ENCODE results near the gene GP1BA.
"Not testable (repeated sequence)": the region's sequence is repeated elsewhere in the genome, so short reads cannot be mapped to it uniquely, and the experiment has no call there.

GP1BA gene

DNA sequence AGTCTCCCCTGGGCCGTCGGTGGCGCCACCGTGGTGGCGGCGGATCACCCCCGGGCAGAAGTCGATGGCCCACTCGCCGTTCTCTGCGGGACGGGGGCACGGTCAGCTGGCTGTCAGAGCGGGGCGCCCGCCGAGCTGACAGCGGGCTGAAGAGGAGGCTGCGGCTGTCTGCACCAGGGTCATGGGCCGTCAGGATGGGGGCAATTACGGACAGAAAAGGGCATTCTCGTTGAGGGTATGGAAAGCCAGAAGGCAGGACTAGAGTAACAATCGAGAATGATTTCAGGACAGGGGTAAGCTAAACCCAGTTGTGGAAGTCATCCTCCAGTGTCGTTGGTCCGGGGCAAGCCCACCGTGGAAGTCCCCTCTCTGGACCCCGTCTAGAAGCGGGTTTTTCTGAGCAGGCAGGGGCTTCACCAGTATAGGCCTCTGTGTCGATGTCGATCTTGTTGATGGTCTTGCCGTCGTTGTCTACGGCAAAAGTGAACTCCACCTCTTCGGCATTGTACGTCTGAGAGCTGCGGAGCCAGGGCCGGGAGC, 30.9 kb upstream of the GP1BA start:
- DNase-seq (ENCODE audit: insufficient read length, low spot score) = no peak
- FAIRE-seq = no peak

GRCh38 chr17:4901648-4902344, 30.3 kb upstream of the GP1BA start:
- DNase-seq (ENCODE audit: insufficient read length, low spot score) (no peak), FAIRE-seq (peak; percentile 31)

DNA sequence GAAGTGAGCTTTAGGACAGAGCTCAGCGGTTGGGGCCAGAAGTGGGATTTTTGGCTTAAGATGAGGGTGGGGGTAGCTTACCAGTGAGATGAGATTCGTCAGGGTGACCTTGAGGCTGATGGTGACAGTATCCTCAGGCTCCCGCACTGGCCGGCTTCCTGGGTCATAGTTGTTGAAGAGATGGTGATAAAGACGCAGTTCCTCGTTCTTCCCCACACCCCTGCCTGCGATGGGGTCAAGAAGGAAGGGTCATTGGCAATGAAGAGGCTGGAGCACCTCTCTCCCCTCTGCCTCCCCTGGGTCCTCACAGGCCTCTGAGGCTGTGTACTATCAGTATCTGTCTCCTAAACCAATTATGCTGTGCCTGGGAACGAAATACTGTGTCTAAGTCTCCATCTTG, 29.5 kb upstream of the GP1BA start:
- DNase-seq (ENCODE audit: insufficient read length, low spot score) = no peak

GRCh38 chr17:4903051-4903818, 28.8 kb upstream of the GP1BA start, which contains the start of gene CHRNE:
Gene CHRNE (minus strand): TSS chr17:4903098. CDS start chr17:4903063, 35 bp downstream.
- DNase-seq (ENCODE audit: insufficient read length, low spot score) (peak; percentile 77), FAIRE-seq (peak; percentile 93)

More for the DNA sequence above, 29.5 kb upstream of the GP1BA start:
- no peak for FAIRE-seq

GRCh38 chr17:4906642-4907041, 25.4 kb upstream of the GP1BA start:
- FAIRE-seq; DNase-seq (ENCODE audit: insufficient read length, low spot score): not testable (repeated sequence)

DNA sequence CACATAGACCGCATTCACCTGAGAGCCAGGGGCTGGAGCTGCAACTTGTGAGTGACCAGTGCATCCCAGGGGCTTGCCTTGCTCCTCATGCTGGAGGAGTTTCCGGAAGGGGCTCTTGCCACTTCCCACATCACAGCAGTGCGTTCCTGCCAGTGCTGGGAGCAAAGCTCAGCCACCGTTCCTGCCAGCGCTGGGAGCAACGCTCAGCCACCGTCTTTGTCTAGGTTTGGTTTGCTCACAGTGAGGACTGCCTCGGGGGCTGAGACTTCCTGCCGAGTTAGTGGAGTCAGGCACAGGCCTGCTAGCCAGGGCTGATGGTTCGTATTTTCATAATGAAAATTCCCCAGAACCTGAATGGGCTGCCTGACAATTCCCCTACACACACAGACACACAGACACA, 23.8 kb upstream of the GP1BA start:
- FAIRE-seq (no peak), DNase-seq (ENCODE audit: insufficient read length, low spot score) (no peak)

DNA sequence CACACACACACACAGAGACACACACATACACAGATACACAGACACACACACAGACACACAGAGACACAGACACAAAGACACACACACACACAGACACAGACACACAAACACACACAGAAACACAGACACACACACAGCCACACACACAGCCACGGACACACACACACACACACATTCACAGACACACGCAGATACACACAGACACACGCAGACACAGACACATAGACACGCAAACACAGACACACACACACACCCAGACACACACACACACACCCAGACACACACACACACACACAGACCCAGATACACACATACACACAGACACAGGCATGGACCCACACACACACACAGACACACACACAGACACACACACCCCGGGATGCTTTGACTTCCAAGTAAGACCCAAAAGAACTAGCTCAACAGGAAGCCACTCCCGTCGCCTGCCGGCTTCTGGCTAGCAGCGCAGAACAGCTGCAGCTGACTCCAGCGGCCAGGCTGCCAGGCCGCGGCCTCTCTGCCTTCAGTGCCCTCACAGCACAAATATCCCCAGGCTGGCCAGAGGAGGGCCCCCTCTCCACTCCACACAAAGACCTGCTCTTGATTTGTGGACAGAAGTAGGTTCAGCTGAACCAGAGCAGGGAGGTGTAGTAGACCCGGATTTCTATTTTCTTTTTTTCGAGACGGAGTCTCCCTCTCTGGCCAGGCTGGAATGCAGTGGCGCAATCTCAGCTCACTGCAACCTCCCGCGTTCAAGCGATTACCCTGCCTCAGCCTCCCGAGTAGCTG, 23.2 kb upstream of the GP1BA start:
- DNase-seq (ENCODE audit: insufficient read length, low spot score) = peak; percentile 93
- peak; percentile 96 for FAIRE-seq

DNA sequence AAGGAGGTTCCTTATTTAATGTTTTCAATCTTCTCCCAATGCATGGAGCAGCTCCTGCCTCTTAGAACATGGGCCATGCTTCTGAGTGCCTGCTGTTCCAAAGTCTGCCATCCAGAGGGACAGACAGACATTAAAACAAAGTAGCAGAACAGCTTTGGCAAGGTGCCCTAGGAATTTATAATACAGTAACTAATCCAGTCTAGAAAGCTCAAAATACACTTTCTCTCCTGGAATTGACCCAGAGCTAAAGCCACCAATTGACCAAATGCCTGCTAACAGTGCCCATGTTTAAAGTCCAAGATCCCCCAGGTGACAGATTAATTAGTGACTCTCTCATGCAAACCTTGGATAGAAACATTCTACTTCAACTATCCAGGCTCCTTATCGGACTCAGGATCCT, 18.1 kb upstream of the GP1BA start:
- FAIRE-seq (no peak), DNase-seq (ENCODE audit: insufficient read length, low spot score) (no peak)

- FAIRE-seq; DNase-seq (ENCODE audit: insufficient read length, low spot score): not testable (repeated sequence)
Observed at GRCh38 chr17:4914551-4914950, 17.5 kb upstream of the GP1BA start.

DNA sequence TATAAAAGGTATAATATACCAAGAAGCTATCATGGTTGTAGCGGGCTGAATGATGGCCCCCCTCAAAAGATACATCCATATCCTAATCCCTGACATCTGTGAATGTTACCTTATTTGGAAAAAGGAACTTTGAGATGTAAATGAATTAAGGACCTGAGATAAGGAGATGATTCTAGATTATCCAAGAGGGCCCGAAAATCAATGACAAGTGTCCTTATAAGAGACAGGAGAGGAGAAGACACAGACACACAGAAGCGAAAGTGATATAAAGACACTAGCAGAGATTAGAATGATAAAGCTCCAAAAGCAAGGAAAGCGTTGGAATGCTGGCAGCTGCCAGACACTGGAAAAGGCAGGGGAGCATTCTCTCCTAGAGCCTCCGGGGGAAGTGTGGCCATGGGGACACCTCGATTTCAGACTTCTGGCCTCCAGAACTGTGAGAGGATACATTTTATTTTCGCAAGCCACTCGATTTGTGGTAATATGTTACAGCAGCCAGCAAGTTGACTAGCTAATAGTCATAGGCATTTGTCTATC, 12.5 kb upstream of the GP1BA start:
- no peak for FAIRE-seq
- DNase-seq (ENCODE audit: insufficient read length, low spot score) = no peak

DNA sequence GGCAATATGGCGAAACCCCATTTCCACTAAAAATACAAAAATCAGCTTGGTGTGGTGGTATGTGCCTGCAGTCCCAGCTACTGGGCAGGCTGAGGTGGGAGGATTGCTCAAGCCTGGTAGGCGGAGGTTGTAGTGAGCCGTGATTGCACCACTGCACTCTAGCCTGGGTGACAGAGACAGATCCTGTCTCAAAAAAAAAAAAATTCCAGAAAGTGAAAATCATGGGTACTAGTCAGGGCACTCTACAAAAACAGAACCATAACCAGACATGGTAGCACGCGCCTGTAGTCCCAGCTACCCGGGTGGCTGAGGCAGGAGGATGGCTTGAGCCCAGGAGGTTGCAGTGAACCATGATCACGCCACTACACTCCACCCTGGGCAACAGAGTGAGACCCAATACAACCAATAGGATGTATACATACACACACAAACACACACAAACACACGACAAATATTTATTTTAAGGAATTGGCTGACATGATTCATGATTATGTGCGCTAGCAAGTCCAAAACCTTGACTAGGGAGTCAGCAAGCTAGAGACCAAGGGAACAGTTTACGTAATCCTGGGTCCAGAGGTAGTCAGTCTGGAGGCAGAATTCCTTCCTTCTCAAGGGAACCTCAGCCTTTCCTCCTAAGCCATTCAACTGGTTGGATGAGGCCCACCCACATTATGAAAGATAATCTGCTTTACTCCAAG, 11.6 kb upstream of the GP1BA start:
- FAIRE-seq = peak; percentile 51

DNA sequence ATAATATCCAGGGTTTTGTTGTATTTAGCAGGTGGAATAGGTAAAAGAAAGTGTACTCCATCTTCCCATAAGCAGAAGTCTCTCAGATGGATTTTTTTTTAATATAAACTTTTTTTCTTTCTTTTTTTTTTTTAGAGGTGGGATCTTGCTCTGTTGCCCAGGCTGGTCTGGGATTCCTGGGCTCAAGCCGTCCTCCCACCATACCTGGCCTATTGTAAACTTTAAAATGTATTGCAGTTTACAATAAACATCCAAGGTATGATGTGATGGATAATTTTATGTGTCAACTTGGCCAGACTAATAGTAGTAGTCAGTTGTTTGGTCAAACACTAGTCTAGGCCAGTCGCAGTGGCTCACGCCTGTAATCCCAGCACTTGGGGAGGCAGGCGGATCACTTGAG, 10.8 kb upstream of the GP1BA start:
- DNase-seq (ENCODE audit: insufficient read length, low spot score) = no peak
- no peak for FAIRE-seq

More for the DNA sequence above, 11.6 kb upstream of the GP1BA start:
- DNase-seq (ENCODE audit: insufficient read length, low spot score) = no peak

DNA sequence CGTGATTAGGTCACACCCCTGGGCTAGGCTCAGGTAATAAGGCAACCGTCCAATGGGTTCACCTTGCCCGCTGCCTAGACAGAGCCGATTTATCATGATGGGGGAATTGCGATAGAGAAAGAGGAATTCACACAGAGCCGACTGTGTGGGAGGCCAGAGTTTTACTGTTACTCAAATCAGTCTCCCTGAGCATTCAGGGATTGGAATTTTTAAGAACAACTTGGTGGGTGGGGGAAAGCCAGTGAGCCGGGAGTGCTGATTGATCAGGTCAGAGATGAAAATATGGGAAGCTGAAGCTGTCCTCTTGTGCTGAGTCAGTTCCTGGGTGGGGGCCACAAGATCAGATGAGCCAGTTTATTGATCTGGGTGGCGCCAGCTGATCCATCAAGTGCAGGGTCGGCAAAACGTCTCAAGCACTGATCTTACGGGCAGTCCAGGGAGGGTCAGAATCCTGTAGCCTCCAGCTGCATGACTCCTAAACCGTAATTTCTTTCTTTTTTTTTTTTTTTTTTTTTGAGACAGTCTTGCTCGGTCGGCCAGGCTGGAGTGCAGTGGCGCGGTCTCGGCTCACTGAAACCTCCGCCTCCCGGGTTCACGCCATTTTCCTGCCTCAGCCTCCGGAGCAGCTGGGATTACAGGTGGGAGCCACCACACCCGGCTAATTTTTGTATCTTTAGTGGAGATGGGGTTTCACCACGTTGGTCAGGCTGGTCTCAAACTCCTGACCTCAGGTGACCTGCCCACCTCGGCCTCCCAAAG, 5.3 kb upstream of the GP1BA start:
- DNase-seq (ENCODE audit: insufficient read length, low spot score); FAIRE-seq: not testable (repeated sequence)

- FAIRE-seq = no peak
Observed at GRCh38 chr17:4928881-4929280, 3.2 kb upstream of the GP1BA start.

DNA sequence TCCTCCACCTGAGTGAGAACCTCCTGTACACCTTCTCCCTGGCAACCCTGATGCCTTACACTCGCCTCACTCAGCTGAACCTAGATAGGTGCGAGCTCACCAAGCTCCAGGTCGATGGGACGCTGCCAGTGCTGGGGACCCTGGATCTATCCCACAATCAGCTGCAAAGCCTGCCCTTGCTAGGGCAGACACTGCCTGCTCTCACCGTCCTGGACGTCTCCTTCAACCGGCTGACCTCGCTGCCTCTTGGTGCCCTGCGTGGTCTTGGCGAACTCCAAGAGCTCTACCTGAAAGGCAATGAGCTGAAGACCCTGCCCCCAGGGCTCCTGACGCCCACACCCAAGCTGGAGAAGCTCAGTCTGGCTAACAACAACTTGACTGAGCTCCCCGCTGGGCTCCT, 679 bp downstream of the GP1BA start:
- FAIRE-seq (no peak), DNase-seq (ENCODE audit: insufficient read length, low spot score) (no peak)

More at GRCh38 chr17:4928881-4929280, 3.2 kb upstream of the GP1BA start:
- DNase-seq (ENCODE audit: insufficient read length, low spot score) = no peak

DNA sequence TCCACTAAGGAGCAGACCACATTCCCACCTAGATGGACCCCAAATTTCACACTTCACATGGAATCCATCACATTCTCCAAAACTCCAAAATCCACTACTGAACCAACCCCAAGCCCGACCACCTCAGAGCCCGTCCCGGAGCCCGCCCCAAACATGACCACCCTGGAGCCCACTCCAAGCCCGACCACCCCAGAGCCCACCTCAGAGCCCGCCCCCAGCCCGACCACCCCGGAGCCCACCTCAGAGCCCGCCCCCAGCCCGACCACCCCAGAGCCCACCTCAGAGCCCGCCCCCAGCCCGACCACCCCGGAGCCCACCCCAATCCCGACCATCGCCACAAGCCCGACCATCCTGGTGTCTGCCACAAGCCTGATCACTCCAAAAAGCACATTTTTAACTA, 1.6 kb downstream of the GP1BA start:
- DNase-seq (ENCODE audit: insufficient read length, low spot score) (no peak), FAIRE-seq (no peak)

DNA sequence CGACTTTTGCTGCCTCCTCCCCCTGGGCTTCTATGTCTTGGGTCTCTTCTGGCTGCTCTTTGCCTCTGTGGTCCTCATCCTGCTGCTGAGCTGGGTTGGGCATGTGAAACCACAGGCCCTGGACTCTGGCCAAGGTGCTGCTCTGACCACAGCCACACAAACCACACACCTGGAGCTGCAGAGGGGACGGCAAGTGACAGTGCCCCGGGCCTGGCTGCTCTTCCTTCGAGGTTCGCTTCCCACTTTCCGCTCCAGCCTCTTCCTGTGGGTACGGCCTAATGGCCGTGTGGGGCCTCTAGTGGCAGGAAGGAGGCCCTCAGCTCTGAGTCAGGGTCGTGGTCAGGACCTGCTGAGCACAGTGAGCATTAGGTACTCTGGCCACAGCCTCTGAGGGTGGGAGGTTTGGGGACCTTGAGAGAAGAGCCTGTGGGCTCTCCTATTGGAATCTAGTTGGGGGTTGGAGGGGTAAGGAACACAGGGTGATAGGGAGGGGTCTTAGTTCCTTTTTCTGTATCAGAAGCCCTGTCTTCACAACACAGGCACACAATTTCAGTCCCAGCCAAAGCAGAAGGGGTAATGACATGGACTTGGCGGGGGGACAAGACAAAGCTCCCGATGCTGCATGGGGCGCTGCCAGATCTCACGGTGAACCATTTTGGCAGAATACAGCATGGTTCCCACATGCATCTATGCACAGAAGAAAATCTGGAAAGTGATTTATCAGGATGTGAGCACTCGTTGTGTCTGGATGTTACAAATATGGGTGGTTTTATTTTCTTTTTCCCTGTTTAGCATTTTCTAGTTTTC, 2.3 kb downstream of the GP1BA start:
- peak; percentile 82 for FAIRE-seq
- DNase-seq (ENCODE audit: insufficient read length, low spot score) = peak; percentile 56

- FAIRE-seq (no peak), DNase-seq (ENCODE audit: insufficient read length, low spot score) (no peak)
Observed at GRCh38 chr17:4935650-4936049, 3.6 kb downstream of the GP1BA start.
